ENCODE data around the gene MEGF6. TPM values are rescaled to one million over a fixed set of nuclear protein-coding genes. Genes with fewer than 3 reads are reported as not detected.

Gene MEGF6
- total RNA-seq, 1 donor from 2014 or later: 9.5 TPM

DNA sequence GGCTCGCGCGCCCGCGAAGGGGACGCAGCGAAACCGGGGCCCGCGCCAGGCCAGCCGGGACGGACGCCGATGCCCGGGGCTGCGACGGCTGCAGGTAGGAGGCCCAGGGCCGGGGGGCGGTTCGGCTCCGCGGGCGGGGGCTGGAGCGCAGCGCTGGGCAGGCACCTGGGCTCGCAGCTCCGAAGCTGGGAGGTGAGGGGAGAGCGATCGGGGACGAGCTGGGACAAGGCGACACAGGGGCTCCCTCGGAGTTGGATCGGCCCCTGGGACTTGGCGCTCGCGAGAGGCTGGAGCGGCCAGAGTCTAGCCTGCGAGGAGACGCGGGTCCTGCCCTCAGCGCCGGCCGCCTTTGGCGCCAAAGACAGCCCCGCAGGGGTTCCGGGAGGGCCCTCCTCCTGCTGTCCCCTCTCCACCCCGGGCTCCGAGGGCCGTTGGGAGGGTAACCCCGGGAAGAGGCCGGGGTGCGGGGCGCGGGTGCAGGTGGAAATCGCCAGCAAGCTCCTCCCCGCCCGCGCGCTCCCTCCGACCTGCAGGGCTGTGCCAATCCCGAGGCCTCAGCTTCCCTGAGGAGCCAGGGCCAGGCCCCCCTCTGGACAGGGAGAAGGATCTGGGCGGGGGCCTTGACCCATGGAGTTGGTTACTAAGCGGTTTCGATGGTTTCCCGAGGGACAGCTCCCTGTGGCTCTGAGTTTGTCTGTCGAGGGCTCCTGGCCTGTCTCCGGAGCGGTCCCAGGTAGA lies 41.4 kb upstream of the MEGF6 start:
- intact Hi-C loops (cut with micrococcal nuclease): no loop called here
- H3K4me3 ChIP-seq: peak overlapping the region; percentile 94
- DNase-seq: no peak
- no peak overlapping the region for H3K27ac ChIP-seq (replicated peaks)
- peaks cover 56% of the 10 kb centered on the region for H3K4me1 ChIP-seq
- H3K36me3 ChIP-seq: no peaks in the 10 kb centered on the region
- no peaks in the 10 kb centered on the region for H3K9me3 ChIP-seq (replicated peaks)
- H3K27me3 ChIP-seq (ENCODE audit: low read depth): peaks cover 74% of the 10 kb centered on the region
- TF ChIP-seq, protein P1, sequence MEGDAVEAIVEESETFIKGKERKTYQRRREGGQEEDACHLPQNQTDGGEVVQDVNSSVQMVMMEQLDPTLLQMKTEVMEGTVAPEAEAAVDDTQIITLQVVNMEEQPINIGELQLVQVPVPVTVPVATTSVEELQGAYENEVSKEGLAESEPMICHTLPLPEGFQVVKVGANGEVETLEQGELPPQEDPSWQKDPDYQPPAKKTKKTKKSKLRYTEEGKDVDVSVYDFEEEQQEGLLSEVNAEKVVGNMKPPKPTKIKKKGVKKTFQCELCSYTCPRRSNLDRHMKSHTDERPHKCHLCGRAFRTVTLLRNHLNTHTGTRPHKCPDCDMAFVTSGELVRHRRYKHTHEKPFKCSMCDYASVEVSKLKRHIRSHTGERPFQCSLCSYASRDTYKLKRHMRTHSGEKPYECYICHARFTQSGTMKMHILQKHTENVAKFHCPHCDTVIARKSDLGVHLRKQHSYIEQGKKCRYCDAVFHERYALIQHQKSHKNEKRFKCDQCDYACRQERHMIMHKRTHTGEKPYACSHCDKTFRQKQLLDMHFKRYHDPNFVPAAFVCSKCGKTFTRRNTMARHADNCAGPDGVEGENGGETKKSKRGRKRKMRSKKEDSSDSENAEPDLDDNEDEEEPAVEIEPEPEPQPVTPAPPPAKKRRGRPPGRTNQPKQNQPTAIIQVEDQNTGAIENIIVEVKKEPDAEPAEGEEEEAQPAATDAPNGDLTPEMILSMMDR (IDR thresholded peaks at IDR 0.05; ENCODE audit: borderline replicate concordance): no peak

DNA sequence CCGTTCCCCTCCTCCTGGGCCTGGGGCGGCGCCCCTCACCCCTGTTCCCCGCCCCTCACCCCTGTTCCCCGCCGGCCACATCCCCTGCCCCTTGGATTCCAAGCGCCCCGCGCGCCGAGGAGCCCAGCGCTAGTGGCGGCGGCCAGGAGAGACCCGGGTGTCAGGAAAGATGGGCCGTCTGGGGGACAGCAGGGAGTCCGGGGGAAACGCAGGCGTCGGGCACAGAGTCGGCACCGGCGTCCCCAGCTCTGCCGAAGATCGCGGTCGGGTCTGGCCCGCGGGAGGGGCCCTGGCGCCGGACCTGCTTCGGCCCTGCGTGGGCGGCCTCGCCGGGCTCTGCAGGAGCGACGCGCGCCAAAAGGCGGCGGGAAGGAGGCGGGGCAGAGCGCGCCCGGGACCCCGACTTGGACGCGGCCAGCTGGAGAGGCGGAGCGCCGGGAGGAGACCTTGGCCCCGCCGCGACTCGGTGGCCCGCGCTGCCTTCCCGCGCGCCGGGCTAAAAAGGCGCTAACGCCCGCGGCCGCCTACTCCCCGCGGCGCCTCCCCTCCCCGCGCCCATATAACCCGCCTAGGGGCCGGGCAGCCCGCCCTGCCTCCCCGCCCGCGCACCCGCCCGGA lies 40.7 kb upstream of the MEGF6 start, which contains the start of gene TP73:
Gene TP73, plus strand, starts transcription at position 587 of the 618 bp plus-strand sequence. CDS start 29,850 bp downstream, outside the sequence.
- peaks cover 68% of the 10 kb centered on the region for H3K27me3 ChIP-seq (ENCODE audit: low read depth)
- intact Hi-C loops (cut with micrococcal nuclease): no loop called here
- no peak within 1 kb of the TSS for H3K27ac ChIP-seq (replicated peaks)
- peaks cover 4% of the 10 kb centered on the region for H3K36me3 ChIP-seq
- H3K4me1 ChIP-seq: peaks cover 56% of the 10 kb centered on the region
- no peak for DNase-seq
- peak within 1 kb of the TSS; percentile 94 for H3K4me3 ChIP-seq
- no peaks in the 10 kb centered on the region for H3K9me3 ChIP-seq (replicated peaks)
- TF ChIP-seq, protein P1 (IDR thresholded peaks at IDR 0.05; ENCODE audit: borderline replicate concordance): no peak

DNA sequence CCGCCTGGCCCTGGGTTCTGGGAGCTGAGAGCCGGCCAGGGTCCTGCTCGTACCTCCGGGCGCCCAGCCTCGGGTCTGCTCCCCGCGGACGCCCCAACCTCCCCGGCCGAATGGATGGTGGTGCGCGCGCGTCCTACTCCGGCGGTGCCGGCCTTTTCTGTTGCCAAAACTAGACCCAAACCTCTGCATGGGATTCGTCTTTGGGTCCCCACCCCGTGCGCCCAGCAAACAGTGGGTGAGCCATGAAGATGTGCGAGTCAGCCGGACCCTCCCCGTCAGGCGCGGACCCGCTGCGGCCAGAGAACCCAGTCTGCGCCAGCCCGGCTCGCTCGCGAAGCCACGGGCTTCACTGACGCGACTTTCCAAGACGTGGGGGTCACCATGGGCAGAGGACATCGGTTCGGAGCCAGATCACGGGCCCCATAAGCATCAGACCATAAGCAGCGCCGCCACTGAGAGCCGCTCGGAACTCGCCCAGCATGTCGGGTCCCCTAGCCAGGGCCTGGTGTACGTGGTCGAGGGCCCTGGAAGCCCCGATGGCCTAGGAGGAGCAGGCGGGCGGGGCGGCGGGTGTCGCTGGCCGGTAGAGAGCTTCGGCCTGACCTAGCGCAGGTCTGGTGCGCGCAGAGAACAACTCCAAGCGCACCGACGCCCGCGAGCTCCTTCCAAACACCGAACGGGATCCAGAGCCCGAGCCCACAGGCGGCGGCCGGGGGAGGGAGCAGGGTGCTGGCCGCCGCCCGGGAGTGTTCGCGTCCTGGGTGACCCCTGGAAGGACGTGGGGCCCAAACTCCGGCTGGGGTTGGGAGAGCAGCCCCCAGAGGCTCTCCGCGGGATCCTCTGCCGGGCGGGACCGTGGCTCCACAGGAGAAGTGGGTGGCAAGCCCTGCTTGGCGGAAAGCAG lies 40.0 kb upstream of the MEGF6 start:
- H3K36me3 ChIP-seq: peaks cover 11% of the 10 kb centered on the region
- peaks cover 56% of the 10 kb centered on the region for H3K4me1 ChIP-seq
- peaks cover 60% of the 10 kb centered on the region for H3K27me3 ChIP-seq (ENCODE audit: low read depth)
- H3K27ac ChIP-seq (replicated peaks): no peak overlapping the region
- DNase-seq: no peak
- H3K4me3 ChIP-seq: peak overlapping the region; percentile 94
- H3K9me3 ChIP-seq (replicated peaks): no peaks in the 10 kb centered on the region
- intact Hi-C loops (cut with micrococcal nuclease): no loop called here
- TF ChIP-seq, protein P1 (IDR thresholded peaks at IDR 0.05; ENCODE audit: borderline replicate concordance): no peak

DNA sequence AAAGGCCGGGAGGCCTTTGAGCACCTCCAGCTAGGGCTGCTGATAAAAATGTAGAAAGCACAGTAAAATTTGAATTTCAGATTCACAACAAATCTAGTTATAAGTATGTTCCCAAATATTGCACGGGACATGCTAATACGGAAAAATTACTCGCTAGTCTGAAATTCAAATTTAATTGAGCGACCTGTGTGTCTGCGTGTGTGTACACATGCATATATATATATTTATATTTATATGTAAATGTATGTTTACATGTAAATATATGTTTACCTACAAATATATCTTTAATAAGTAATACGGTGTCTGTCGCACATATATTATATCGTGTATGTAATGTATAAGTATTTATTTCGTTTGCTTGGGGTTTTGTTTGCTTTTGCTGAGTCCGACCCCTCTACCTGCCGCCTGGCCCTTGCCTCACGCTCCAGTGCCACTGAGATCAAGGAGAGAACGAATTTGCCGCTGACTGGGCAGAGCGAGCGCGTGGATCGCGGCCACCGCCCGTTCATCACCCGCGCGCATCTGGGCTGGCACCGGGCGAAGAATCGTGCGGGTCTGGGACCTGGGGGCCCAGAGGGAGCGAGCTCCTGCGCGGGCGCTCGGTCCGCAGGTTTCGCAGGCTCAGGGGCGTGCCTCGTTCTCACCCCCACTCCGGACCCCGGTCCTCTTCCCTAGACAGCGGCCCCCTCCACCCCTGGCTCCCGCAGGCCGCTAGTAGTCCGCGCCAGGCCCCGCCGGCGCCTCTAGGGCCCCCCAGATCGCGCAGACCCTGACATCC lies 39.1 kb upstream of the MEGF6 start:
- no peak for DNase-seq
- H3K36me3 ChIP-seq: peaks cover 20% of the 10 kb centered on the region
- intact Hi-C loops (cut with micrococcal nuclease): no loop called here
- peak overlapping the region; percentile 94 for H3K4me3 ChIP-seq
- no peak overlapping the region for H3K27ac ChIP-seq (replicated peaks)
- no peaks in the 10 kb centered on the region for H3K9me3 ChIP-seq (replicated peaks)
- H3K27me3 ChIP-seq (ENCODE audit: low read depth): peaks cover 53% of the 10 kb centered on the region
- TF ChIP-seq, protein P1 (IDR thresholded peaks at IDR 0.05; ENCODE audit: borderline replicate concordance): no peak
- peaks cover 56% of the 10 kb centered on the region for H3K4me1 ChIP-seq
